Transverse colon (tissue), 4 donors: ENCODE measurements around the gene RRP1B.
A peak's percentile ranks its signal among the peaks of the same experiment; 100 is the strongest.

ENCODE experiments used
- EP300 ChIP-seq: sonication (generic); formaldehyde crosslinking; IDR thresholded peaks from one replicate; pipeline ENCODE4 v1.6.1; 2017; ENCODE audit warnings: antibody characterized with exemption, low read depth
- POLR2A ChIP-seq: fragments of 450-650 bp; IDR thresholded peaks from one replicate; pipeline ENCODE4 v1.6.1; 2016; ENCODE audit warnings: antibody characterized with exemption, mild to moderate bottlenecking, moderate library complexity
- POLR2AphosphoS5 ChIP-seq, 3 donors: sonication (generic); formaldehyde crosslinking; IDR thresholded peaks; one replicate each; pipeline ENCODE4 v1.6.1; 2016; ENCODE audit warnings: antibody characterized with exemption in 3 of 3
- TF ChIP-seq, protein P1 (sequence below), 5 experiments: fragments of 200-600 bp in 3 of 5; fragments of 450-650 bp in 2 of 5; sonication (generic) in 3 of 5; IDR thresholded peaks; 1 replicate in 2 of 5; 2 replicates in 3 of 5; pipeline ENCODE4 v1.5.1; 2016 to 2017; ENCODE audit warnings: antibody characterized with exemption in 5 of 5, inconsistent platforms in 3 of 5, mild to moderate bottlenecking in 2 of 5, moderate library complexity in 1 of 5

DNA sequence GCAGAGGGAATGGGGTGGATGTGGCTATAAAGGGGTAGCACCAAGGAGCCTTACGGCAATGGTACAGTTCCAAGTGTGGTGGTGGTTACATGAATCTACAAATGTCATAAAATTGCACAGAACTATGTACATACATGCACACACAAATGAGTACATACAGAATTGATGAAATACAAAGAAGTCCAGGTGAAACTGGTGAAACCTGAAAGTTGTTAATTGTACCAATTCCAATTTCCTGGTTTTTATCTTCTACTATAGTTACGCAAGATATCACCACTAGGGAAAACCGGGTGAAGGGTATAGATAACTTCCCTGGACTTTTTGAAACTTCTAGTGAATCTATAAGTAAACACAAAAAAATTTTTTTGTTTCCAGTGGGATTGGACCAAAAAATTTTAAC lies 19.0 kb upstream of the RRP1B start:
- TF ChIP-seq EP300 (no peak), POLR2A (no peak), POLR2AphosphoS5 (IDR thresholded peaks at IDR 0.05) (no peak)
- TF ChIP-seq, protein P1, sequence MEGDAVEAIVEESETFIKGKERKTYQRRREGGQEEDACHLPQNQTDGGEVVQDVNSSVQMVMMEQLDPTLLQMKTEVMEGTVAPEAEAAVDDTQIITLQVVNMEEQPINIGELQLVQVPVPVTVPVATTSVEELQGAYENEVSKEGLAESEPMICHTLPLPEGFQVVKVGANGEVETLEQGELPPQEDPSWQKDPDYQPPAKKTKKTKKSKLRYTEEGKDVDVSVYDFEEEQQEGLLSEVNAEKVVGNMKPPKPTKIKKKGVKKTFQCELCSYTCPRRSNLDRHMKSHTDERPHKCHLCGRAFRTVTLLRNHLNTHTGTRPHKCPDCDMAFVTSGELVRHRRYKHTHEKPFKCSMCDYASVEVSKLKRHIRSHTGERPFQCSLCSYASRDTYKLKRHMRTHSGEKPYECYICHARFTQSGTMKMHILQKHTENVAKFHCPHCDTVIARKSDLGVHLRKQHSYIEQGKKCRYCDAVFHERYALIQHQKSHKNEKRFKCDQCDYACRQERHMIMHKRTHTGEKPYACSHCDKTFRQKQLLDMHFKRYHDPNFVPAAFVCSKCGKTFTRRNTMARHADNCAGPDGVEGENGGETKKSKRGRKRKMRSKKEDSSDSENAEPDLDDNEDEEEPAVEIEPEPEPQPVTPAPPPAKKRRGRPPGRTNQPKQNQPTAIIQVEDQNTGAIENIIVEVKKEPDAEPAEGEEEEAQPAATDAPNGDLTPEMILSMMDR (IDR thresholded peaks at IDR 0.05), result peak in 3 of 5 experiments; percentile 11 to 29 (median 23)
